NCI-H1417 (cell line): ENCODE measurements around the gene EXOC3.
"Not testable (repeated sequence)": the region's sequence is repeated elsewhere in the genome, so short reads cannot be mapped to it uniquely, and the experiment has no call there.

ENCODE experiments used
- DNase-seq, 3 experiments: peaks; one replicate each; lab custom pipeline; 2025; lab: John Stamatoyannopoulos, UW

The EXOC3 gene

GRCh38 chr5:442335-443238 lies at the start of gene EXOC3:
TSS of gene EXOC3 (plus strand) at chr5:443176. CDS start at chr5:446206, 3,030 bp downstream.
- peak; percentile 77 to 84 (median 82) for DNase-seq

GRCh38 chr5:393846-394275 lies 49.1 kb upstream of the EXOC3 start:
- DNase-seq, result no peak

GRCh38 chr5:394671-395155 lies 48.3 kb upstream of the EXOC3 start:
- no peak for DNase-seq

- no peak for DNase-seq
Observed at GRCh38 chr5:395156-395920, 47.6 kb upstream of the EXOC3 start.

- no peak for DNase-seq
Observed at GRCh38 chr5:395921-396530, 47.0 kb upstream of the EXOC3 start.

- no peak for DNase-seq
Observed at GRCh38 chr5:396531-396961, 46.4 kb upstream of the EXOC3 start.

- DNase-seq, result not testable (repeated sequence)
Observed at GRCh38 chr5:398141-398474, 44.9 kb upstream of the EXOC3 start.

GRCh38 chr5:398475-399295 lies 44.3 kb upstream of the EXOC3 start:
- peak; percentile 14 to 76 (median 60) for DNase-seq

- DNase-seq, result peak; percentile 98 to 99 (median 98)
Observed at GRCh38 chr5:399296-400281, 43.4 kb upstream of the EXOC3 start.

- DNase-seq, result peak in 1 of 3 experiments; percentile 99
Observed at GRCh38 chr5:400282-401145, 42.5 kb upstream of the EXOC3 start.

- no peak for DNase-seq
Observed at GRCh38 chr5:401146-402034, 41.6 kb upstream of the EXOC3 start.

- DNase-seq, result not testable (repeated sequence)
Observed at GRCh38 chr5:402219-402614, 40.8 kb upstream of the EXOC3 start.

GRCh38 chr5:402615-403359 lies 40.2 kb upstream of the EXOC3 start:
- no peak for DNase-seq

GRCh38 chr5:403995-404394 lies 39.0 kb upstream of the EXOC3 start:
- no peak for DNase-seq

- no peak for DNase-seq
Observed at GRCh38 chr5:404666-405241, 38.2 kb upstream of the EXOC3 start.

- no peak for DNase-seq
Observed at GRCh38 chr5:405421-405820, 37.6 kb upstream of the EXOC3 start.

- no peak for DNase-seq
Observed at GRCh38 chr5:406041-406440, 36.9 kb upstream of the EXOC3 start.
